Lower leg skin (tissue), 3 donors: ENCODE measurements around the gene HMOX2.

Experiments
- POLR2A ChIP-seq, 2 donors: fragments of 450-650 bp; IDR thresholded peaks; one replicate each; pipeline ENCODE4 v1.6.1; 2016 to 2017; ENCODE audit warnings: antibody characterized with exemption in 2 of 2, mild to moderate bottlenecking in 1 of 2, moderate library complexity in 1 of 2
- TF ChIP-seq, protein P1 (sequence below), 3 donors: fragments of 450-650 bp; IDR thresholded peaks; one replicate each; pipeline ENCODE4 v1.5.1; 2016; ENCODE audit warnings: antibody characterized with exemption in 3 of 3, mild to moderate bottlenecking in 3 of 3, moderate library complexity in 2 of 3

GRCh38 chr16:4455951-4456350, 20.2 kb upstream of the HMOX2 start:
- TF ChIP-seq, protein P1, sequence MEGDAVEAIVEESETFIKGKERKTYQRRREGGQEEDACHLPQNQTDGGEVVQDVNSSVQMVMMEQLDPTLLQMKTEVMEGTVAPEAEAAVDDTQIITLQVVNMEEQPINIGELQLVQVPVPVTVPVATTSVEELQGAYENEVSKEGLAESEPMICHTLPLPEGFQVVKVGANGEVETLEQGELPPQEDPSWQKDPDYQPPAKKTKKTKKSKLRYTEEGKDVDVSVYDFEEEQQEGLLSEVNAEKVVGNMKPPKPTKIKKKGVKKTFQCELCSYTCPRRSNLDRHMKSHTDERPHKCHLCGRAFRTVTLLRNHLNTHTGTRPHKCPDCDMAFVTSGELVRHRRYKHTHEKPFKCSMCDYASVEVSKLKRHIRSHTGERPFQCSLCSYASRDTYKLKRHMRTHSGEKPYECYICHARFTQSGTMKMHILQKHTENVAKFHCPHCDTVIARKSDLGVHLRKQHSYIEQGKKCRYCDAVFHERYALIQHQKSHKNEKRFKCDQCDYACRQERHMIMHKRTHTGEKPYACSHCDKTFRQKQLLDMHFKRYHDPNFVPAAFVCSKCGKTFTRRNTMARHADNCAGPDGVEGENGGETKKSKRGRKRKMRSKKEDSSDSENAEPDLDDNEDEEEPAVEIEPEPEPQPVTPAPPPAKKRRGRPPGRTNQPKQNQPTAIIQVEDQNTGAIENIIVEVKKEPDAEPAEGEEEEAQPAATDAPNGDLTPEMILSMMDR (IDR thresholded peaks at IDR 0.05): no peak
- no peak for TF ChIP-seq POLR2A (IDR thresholded peaks at IDR 0.05)
